Muscle of back (tissue), 13 donors: ENCODE results near the gene OSGEPL1. TPM values are rescaled to one million over a fixed set of nuclear protein-coding genes. Genes with fewer than 3 reads are reported as not detected.
"Not testable (repeated sequence)": the region's sequence is repeated elsewhere in the genome, so short reads cannot be mapped to it uniquely, and the experiment has no call there.

Experiments used
- DNase-seq, 3 donors: peaks; one replicate each; pipeline versions ENCODE4 v3.0.0 to v3.0.0-alpha.2; 2013
- long read RNA-seq, 9 donors: transcript quantifications; one replicate each; lab custom pipeline, GENCODE V29; 2026
- polyA plus RNA-seq, 10 donors: library from polyadenylated mRNA; unstranded; fragments of 120-200 nt; gene quantifications; one replicate each; pipeline ENCODE4 v1.2.1, GENCODE V29; 2013; ENCODE audit not compliant: insufficient read length in 10 of 10

OSGEPL1 gene, protein sequence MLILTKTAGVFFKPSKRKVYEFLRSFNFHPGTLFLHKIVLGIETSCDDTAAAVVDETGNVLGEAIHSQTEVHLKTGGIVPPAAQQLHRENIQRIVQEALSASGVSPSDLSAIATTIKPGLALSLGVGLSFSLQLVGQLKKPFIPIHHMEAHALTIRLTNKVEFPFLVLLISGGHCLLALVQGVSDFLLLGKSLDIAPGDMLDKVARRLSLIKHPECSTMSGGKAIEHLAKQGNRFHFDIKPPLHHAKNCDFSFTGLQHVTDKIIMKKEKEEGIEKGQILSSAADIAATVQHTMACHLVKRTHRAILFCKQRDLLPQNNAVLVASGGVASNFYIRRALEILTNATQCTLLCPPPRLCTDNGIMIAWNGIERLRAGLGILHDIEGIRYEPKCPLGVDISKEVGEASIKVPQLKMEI
- 10 to 100 TPM in 7 of 10 donors, 1 to 10 TPM in 3; 8.0 to 16.4 (median 11.9) TPM for polyA plus RNA-seq
- long read RNA-seq, donor 1, partial matches to known transcripts = 5 of 7 reads
- long read RNA-seq, donor 1, other reads (novel, unspliced or antisense) = 0 of 7 reads
- long read RNA-seq, donor 2 = 0 reads
- long read RNA-seq, donor 3 = 0 reads
- long read RNA-seq, donor 4 = 0 reads
- long read RNA-seq, donor 5, partial matches to known transcripts = 0 of 1 reads
- long read RNA-seq, donor 5, other reads (novel, unspliced or antisense) = 0 of 1 reads
- long read RNA-seq, donor 6 = 0 reads
- long read RNA-seq, donor 7, partial matches to known transcripts = 6 of 6 reads
- long read RNA-seq, donor 7, other reads (novel, unspliced or antisense) = 0 of 6 reads
- long read RNA-seq, donor 8, partial matches to known transcripts = 0 of 1 reads
- long read RNA-seq, donor 8, other reads (novel, unspliced or antisense) = 0 of 1 reads
- long read RNA-seq, donor 9 = 0 reads

DNA sequence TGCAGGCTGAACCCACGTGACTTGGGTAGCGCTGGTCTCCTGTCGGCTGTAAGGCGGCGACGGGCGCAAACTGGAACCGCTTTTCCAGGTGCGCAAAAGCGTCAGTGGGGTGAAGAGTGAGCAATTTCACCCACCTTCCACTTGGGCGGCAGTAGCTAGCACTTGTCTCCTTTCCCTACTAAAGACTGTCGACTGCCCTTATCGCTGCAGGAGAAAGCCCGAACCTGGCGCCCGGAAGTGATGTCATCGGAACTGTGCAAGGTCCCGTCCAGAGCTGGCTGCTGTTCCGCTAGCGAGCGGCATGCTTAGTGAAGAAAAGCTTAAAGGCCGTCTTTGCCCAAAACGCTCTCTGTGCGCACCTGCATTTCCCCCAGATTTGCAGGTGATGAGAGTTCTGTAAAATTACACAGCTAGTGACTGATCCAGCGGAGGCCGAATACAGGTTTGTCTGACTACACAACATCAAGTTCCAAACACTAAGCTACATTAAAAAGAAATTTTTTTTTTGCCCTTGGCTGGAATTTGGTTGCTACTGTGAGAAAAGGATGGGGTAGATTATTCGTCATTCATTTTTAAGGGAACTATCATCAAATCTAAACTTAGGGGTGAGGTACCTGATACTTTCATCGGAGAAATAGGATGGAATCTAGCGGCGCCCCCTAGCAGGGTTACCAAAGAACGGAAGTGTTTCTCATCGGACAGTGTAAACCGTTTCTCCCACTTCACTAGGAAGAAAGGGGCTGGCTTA is at the start of gene OSGEPL1:
OSGEPL1 (minus strand) TSS at position 242 of the 748 bp plus-strand sequence. CDS start 1,152 bp downstream, outside the sequence.
- DNase-seq = peak; percentile 93 to 98 (median 95)

DNA sequence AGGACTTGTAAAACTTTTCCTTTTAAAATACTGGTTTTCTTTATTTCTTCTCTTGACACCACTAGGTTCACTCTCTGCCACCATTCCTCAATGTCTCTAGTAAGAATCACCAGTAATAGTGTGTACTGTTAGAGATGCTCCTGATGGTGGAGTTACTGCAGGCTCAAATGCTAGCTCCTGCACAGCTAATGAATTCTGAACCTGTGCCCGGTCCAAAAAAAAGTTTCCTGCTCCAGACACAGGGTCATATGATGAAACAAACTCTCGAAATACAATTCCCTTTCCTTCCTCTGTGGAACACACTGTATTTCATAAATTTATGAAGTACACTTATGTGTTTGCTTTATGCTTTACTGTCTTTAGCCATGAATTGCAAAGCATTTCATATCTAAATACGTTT is 40.8 kb upstream of the OSGEPL1 start:
- DNase-seq = peak in 2 of 3 donors; percentile 6 to 11

DNA sequence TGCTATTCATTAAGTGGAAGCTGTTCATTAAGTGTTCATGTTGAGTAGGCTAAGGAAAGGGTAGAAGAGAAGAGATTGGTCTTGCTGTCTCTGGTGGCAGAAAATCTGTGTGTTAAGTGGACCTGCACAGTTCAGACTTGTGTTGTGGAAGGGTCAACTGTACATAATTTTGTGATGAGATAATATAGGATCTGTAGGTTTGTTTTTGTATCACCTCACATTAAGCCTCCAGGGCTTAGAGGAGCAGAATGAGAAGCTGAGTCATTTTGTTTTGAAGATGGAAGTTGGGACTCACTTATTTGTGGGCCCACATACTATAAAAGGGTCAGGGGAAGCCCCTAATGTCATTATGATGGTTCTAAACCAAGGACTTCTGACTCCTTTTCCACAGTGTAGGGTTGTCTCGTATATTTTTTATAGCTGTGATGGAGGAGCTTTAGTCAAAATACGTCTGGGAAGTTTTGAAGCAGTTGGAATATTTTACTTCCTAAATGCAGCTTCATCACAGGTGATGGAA is 39.9 kb upstream of the OSGEPL1 start:
- no peak for DNase-seq

DNA sequence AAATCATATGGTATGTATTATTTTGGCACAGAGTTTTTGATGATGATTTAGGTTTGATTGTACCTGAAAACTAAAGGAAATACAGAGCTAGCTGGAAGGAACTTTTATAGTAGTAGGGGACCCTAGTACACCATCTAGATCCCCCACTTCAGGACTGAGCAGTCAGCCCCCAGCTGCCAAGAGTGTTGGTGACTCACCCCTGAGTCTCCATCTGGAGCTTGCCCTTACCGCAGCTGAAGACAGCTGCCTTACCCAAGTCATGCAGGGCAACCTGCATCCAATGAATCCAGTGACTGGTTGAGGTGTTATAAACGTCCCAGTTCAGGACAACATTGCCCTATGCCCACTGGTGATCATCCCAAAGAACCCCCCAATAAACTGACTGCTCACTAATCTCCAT is 36.9 kb upstream of the OSGEPL1 start:
- no peak for DNase-seq

DNA sequence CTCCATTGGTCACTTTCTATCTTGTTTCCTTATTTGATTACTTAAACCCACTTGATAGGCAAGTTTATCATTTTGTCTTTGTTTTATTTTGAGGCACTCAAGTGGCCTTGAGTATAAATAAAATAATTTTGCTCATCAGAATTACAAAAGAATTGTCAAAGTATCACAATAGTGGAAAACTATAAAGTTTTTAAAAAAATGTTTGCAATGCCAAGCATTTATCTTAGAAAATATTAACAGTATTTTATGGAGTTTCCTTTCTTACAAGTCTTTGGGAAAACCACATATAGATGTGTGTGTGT is 36.4 kb upstream of the OSGEPL1 start:
- DNase-seq = no peak

DNA sequence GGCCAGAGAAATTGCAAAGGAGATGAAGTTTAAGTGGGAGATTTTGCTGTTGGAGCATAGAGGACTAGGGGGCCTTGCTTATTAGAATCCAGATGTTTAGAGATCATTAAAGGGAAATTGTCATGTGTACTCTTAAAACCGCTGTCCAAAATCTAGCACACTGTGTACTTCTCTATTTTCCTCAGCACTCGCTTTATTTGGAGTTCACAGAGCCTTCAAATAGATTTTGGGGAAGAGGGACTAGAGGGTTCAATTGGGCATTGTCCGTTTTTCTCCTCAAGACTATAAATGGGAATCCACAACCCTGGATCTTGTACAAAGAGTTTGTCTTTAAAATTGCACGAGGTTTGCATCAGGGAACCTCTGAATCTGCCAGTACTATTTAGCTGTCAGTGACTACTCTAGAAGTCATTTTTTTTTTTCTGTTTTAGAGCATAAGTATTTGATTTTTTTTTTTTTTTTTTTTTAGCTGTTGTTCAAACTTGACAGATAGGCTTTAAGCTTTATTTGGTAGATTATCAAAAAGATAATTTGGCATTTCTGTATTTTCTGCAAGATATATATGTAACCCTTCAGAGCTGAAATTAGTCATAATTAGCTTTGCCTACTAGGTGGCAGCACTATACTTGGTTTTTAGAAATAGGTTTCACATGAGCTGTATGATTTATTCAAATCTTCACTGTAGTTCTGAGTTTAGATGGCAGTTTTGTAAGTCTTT is 35.9 kb upstream of the OSGEPL1 start:
- DNase-seq = peak; percentile 11 to 45 (median 26)

DNA sequence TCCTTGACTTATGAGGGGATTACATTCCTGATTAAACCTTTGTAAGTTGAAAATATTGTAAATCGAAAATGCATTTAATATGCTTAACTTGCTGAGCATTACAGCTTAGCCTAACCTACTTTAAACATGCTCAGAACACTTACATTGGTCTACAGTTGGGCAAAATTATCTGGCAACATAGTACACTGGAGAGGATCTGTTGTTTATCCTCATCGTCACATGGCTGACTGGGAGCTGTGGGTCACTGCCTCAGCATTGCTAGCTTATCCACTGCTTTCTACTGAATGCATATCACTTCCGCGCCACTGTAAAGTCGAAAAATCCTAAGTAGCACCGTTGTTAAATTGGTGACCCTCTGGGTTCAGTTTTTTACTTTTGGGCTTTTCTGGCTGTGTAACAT is 35.3 kb upstream of the OSGEPL1 start:
- no peak for DNase-seq

DNA sequence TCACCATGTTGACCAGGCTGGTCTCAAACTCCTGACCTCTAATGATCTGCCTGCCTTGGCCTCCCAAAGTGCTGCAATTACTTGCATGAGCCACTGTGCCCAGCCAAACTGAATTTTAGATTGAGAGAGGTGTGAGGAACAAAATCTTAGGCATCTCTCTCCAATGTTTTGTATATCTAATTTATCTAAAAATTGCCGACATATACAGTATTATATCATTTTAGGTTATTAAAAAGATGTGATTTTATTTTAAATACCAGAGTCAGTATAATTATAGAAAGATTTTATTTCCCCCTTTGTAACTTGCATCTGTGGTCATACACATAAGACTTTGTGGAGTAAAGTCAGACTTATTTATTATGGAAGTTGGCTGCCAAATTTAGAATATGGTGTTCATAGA is 31.7 kb upstream of the OSGEPL1 start:
- DNase-seq = no peak

DNA sequence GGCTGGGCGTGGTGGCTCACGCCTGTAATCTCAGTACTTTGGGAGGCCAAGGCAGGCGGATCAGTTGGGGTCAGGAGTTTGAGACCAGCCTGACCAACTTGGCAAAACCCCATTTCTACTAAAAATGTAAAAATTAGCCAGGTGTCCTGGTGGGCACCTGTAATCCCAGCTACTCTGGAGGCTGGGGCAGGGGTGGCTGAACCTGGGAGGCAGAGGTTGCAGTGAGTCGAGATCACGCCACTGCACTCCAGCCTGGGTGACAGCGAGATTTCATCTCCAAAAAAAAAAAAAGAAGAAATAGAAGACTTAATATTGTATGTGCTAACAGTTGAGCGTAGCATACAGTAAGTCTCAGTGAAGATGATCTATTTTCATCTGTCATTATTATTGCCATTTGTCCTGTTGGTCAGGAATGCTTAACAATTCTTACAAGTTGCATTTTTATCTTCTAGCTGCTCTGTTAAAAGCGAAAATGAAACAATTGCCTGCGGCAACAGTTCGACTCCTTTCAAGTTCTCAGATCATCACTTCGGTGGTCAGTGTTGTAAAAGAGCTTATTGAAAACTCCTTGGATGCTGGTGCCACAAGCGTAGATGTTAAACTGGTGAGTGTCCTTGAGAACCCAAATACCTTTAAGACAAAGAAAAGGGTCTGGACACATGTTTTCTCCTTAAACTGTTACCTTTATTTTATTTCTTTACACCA is 28.9 kb upstream of the OSGEPL1 start:
- DNase-seq = no peak

DNA sequence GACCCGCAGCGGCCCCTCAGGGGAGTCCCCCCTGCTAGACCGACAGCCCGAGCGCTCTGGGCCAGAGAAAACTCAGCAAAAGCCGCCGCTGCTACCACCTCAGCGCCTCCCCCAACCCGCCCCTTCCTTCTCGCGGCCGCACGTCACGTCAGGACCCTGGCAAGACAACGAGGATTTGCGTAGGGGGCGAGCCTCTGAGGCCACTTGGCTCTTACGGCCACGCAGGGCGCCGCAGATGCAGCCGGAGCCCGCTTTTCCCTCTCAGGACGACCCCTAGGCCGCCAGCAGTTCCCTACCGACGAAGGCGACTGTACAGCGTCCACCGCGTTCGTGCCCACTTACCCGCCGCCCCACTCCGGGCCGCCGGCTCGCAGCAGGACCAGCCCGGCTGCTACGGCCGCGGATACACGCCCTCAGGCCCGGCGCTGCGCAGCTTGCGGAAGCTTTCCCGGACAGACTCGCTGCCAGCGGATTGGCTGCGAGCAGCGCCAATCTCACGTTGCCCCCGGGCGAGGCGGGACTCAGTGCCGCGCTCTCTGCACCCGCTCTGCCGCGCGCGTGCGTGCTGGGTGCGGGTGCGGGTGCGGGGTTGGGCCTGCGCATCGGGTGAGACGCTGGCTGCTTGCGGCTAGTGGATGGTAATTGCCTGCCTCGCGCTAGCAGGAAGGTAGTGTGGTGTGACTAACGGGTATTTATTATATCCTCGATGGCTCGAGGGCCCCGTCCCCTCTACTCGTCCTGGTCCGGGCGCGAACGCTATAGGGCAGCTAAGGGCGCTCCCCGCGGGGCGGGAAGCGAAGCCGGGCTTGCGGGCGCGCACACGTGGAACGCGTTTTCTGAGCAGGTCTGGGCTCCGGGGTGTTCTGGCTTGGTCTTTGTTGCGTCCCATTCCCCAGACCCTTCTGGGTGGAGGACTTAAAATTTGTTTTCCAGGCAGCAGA is 21.6 kb upstream of the OSGEPL1 start, which contains the start of the genes ORMDL1 and PMS1:
ORMDL1 (minus strand) TSS at position 413 of the 941 bp plus-strand sequence. CDS start 1,744 bp downstream, outside the sequence.
PMS1 (plus strand) TSS at position 524 of the 941 bp plus-strand sequence. CDS start 7,360 bp downstream, outside the sequence.
- DNase-seq = peak; percentile 96 to 99 (median 97)

DNA sequence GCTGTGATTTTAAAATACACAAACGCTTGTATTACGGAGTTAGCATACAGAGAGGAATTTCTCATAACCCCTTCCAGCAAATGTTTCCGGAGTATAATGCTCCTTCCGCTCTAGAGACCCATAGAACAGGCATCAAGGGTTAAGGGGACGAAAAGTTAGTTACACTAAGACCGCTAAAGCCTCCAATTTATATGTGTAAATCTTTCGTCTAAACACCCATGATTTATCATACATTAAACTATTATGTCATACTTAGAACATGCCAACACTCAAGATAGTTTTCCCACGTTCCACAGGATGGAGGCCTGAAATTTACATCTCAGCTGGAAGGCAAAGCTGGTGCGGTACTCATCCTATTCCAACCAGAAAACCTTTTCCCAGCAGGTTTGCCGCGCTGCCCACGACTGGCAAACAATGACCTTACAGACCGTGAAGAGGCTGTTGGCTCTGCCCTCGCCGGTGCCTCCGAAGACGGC is 20.9 kb upstream of the OSGEPL1 start:
- no peak for DNase-seq

DNA sequence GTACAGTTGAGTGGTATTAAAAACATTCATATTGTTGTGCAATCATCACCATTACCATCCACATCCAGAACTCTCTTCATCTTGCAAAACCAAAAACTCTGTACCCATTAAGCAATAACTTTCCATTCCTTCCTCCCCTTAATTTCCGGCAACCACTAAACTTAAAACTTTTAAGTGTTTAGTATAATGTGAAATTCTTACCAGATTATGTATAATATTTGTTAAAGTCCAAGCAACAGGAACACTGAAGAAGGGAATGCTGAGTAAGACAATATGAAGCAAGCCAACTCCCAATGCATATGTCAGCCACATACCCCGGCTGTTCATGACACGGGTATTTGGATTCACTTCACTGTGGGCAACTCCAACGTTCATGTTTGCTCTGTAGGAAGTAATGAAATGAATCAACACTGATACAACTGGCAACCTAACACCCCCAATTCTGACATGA is 19.7 kb upstream of the OSGEPL1 start:
- no peak for DNase-seq

DNA sequence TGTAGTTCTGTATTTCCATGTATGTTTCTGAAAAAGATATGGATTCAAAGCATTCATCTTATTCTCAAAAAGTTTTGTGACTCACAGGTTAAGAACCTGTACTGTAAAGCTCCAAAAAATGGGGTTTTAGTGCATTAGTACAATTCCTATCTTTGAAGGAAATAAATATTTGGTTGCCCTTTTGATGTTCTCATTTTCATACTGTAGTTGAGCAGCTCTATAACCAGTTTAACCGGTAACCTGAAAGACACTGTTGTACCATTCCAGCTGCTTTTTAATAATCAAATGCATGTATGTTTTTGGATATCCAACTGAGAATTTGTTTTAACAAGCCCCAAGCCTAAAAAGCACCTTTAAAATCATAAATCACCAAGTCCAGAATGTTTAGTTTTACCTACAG is 9.6 kb upstream of the OSGEPL1 start:
- no peak for DNase-seq

DNA sequence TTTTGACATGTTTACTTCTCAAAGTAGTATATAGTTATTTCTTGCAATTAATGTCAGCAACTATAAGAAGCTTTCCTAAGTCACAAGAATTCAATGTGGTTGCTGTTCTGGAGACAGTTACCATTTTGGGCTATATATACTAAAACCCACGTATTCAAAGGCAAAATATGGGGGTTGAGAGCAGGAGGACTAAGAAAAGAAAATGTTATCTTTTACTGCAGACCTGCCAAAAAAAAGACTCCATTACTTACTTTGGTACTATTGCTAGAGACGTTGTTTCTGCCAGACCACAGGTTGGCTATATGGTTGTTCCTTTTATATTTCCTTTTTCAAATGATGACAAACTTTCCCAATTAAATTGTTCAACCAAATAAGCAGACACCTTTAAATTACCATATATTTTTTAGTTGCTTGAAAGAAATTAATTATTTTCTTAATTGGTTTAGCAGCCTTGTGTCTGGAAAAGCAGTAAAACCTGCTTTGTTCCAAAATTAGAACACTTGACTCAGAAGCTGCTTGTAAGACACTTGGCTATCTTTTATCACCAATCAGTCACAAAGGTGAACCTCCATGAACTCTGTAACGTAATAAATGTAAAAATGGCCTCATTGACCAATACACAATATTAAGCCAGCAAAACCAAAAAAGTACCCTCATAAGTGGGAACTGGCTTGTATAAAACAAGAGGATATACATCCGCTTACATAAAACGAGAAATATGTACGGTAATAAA is 8.2 kb upstream of the OSGEPL1 start:
- DNase-seq = no peak

DNA sequence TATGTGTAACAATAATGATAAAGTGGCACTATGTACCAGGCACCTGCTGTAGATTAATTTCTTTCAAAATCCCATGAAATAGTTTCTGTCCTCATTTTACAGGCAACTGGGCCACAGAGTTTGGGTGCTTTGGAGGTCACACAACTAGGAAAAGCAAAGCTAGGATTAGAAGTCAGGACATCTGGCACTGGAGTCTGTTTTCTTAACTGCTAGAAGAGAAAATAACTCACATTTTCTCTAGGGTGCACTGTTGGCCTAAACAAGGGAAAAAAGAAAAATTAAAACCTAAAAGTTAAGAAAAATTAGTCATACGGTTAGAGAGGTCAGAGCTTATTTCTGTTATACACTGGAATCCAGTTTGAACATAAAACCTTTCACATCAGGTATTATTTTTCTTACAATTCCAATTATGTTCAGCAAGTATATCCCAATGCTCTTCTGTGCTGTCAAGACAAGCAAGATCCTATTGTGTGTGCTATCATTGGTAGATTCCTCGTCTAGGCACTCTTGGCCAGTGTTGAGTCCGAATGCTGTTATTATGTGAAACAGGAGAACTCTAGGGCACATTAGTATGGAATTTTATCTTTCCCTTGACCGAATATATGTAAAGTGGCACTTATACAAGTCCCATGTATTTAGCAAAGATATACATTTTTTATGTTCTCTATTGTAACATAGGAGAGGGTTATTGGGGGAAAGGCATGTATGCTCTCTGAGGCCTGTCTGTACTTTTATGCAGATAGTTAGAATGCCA is 1.5 kb upstream of the OSGEPL1 start:
- DNase-seq = peak in 2 of 3 donors; percentile 10 to 47

DNA sequence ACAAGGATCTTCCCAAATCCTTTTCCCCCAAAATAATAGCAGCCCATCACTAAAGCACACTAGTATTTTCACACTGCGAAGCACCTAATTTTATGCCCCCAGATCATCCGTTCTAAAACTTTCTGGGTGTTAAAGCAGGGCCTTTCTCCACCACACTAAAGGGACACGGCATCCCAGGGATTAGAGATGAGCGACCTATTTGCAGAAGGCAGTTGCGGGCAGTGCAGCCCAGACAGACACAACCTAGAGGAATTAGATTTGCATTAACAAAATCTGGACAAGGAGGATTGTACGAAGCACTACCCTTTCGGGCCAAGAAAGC is 402 bp downstream of the OSGEPL1 start:
- DNase-seq = no peak

DNA sequence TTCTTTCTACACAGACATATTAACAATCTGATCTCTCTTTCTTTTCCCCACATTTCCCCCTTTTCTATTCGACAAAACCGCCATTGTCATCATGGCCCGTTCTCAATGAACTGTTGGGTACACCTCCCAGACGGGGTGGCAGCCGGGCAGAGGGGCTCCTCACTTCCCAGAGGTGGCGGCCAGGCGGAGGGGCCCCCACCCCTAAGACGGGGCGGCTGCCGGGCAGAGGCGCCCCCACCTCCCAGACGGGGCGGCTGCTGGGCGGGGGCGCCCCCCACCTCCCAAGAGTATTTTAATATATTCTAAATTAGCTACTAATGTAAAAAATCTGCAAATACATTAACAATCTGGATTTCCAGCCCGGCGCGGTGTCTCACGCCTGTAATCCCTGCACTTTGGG is 2.4 kb downstream of the OSGEPL1 start:
- not testable (repeated sequence) for DNase-seq
